Activated naive CD8-positive, alpha-beta T cell treated with anti-CD3 and anti-CD28 coated beads, Interleukin-2, amount 10 ng/mL, durations not matched to agents 7 days and 5 days (primary cell): ENCODE results near the gene CD96. TPM values are rescaled to one million over a fixed set of nuclear protein-coding genes. Genes with fewer than 3 reads are reported as not detected.

ENCODE experiments used
- ATAC-seq: fragments of 150-1000 bp; cut with Tn5 transposase; one replicate; pipeline ENCODE4 v1.10.0; 2021; ENCODE audit warnings: low read depth, moderate library complexity
- POLR2A ChIA-PET: fragments of 350-600 bp; sonication (Branson Sonifier 250); formaldehyde crosslinking; loops from one replicate; lab custom pipeline; 2021; ENCODE audit warnings: antibody characterized with exemption; lab: Charles Lee
- DNase-seq: peaks from one replicate; pipeline ENCODE4 v3.0.0; 2021
- H3K27ac Mint-ChIP-seq: one replicate; pipeline ENCODE4 v1.8.0; 2022; ENCODE audit warnings: mild to moderate bottlenecking, mixed read lengths
- H3K27me3 Mint-ChIP-seq: one replicate; pipeline ENCODE4 v1.8.0; 2022; ENCODE audit warnings: mild to moderate bottlenecking, moderate library complexity, mixed read lengths
- H3K36me3 Mint-ChIP-seq: one replicate; pipeline ENCODE4 v1.8.0; 2021; ENCODE audit warnings: mild to moderate bottlenecking, mixed read lengths
- H3K4me1 Mint-ChIP-seq: one replicate; pipeline ENCODE4 v1.8.0; 2021; ENCODE audit warnings: mixed read lengths
- H3K4me3 Mint-ChIP-seq: one replicate; pipeline ENCODE4 v1.8.0; 2022; ENCODE audit warnings: mild to moderate bottlenecking, moderate library complexity, mixed read lengths
- H3K9me3 Mint-ChIP-seq: one replicate; pipeline ENCODE4 v1.8.0; 2021; ENCODE audit warnings: mixed read lengths
- total RNA-seq, 2 experiments: library from RNA; stranded (reverse); gene quantifications; one replicate each; pipeline ENCODE4 v1.2.3, GENCODE V29; 2021

The CD96 gene
- total RNA-seq, 2 experiments from 2014 or later: 375 to 379 TPM

DNA sequence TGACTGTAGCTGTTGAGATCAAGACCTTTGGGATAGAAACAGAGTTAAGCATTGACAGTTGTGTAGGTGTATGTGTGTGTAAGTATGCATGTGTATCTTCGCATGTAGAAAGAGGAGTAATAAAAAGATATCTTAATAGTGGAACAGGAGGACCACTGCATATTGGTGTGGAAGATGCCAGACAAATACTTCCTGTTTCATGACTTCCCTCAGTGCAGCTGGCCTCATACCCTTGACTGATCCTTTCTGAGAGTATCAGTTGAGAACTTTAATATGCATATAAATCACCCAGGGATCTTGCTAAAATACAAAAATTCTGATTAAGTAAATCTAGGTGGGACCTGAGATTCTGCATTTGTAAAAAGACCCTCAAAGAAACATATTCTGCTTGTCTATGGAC, 61.7 kb downstream of the CD96 start:
- DNase-seq: no peak
- no peak for ATAC-seq
- peaks cover 4% of the 10 kb centered on the region for H3K9me3 Mint-ChIP-seq
- H3K4me1 Mint-ChIP-seq: peaks cover 66% of the 10 kb centered on the region
- POLR2A ChIA-PET: interaction anchor here (0.8 to 1.2 kb wide), 2 partner anchors 13 to 56 kb away, joined by 3 read pairs; no protein-coding TSS in a partner anchor
- H3K36me3 Mint-ChIP-seq: peaks cover 76% of the 10 kb centered on the region
- peak overlapping the region; percentile 59 for H3K4me3 Mint-ChIP-seq
- no peaks in the 10 kb centered on the region for H3K27me3 Mint-ChIP-seq
- peak overlapping the region; percentile 86 for H3K27ac Mint-ChIP-seq

DNA sequence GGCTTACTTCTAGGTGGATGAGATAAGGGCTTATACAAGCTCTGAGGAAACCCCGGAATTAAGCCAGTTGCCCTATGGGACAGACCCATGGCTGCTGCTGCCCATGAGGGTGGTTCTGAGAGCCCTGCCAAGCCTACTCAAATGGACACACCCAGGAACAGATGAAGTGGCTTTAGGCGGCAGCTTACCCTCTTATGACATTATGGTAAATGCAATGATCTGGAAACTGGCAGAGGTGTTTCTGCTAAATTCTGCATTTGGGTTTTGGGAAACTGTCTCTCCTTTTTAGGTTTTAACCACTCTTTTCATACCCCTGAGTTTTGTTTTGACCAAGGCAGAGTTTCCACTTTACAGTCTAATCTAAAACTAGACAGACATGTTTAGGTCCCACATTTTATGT, 62.1 kb downstream of the CD96 start:
- no peak for ATAC-seq
- Mint-ChIP-seq H3K27ac (peak overlapping the region; percentile 86), H3K9me3 (peaks cover 4% of the 10 kb centered on the region), H3K4me3 (peak overlapping the region; percentile 21), H3K36me3 (peaks cover 80% of the 10 kb centered on the region), H3K4me1 (peaks cover 70% of the 10 kb centered on the region), H3K27me3 (no peaks in the 10 kb centered on the region)
- POLR2A ChIA-PET: interaction anchor here (0.5 to 1.2 kb wide), 2 partner anchors 12 to 51 kb away, joined by 3 to 4 read pairs; no protein-coding TSS in a partner anchor
- DNase-seq: no peak

DNA sequence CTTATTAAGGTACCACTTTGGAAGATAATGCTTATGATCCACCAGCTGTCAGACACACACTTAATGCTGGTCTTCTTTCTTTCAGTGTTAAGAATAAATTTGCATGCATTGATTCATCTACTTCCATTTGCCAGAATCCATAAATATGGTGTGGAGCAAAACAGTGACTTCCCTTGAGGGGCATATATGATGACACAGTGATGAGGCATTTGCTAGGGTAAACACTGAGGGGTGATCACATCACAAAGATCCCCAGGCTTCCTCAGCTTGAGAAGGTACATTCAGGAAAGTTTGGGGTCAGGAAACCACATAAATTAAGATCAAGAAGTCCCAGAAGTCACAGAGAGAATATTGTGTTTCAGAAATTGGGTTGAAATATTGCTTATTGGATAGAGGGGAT, 63.0 kb downstream of the CD96 start:
- no peak overlapping the region for H3K4me3 Mint-ChIP-seq

DNA sequence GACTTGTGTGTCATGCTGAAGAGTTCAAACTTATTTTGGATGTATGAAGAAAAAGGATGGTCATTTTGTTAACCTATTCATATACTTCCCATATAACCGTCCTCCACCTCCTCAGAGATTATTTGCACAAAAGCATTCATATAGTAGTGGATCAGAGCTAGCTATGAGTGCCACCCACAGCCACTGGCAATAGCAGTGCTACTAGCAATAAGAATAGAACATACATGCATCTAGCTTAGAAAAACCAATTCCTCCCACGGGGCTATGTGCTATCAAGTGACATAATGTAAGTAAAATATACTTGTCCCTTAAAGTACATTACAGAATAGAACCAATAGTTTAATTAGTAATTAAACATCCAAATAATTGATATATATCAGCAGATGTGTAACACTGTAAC, 63.5 kb downstream of the CD96 start:
- POLR2A ChIA-PET: no interaction called here
- Mint-ChIP-seq H3K9me3 (peaks cover 4% of the 10 kb centered on the region), H3K27me3 (no peaks in the 10 kb centered on the region), H3K36me3 (peaks cover 75% of the 10 kb centered on the region), H3K27ac (peak overlapping the region; percentile 49), H3K4me1 (peaks cover 79% of the 10 kb centered on the region), H3K4me3 (no peak overlapping the region)
- DNase-seq (no peak), ATAC-seq (no peak)

More for the DNA sequence above, 63.0 kb downstream of the CD96 start:
- Mint-ChIP-seq H3K36me3 (peaks cover 77% of the 10 kb centered on the region), H3K9me3 (peaks cover 4% of the 10 kb centered on the region), H3K4me1 (peaks cover 76% of the 10 kb centered on the region), H3K27ac (peak overlapping the region; percentile 49), H3K27me3 (no peaks in the 10 kb centered on the region)
- ATAC-seq: no peak
- no peak for DNase-seq
- POLR2A ChIA-PET: interaction anchor here (0.5 kb wide), 1 partner anchor 52 kb away, joined by 4 read pairs; no protein-coding TSS in a partner anchor

DNA sequence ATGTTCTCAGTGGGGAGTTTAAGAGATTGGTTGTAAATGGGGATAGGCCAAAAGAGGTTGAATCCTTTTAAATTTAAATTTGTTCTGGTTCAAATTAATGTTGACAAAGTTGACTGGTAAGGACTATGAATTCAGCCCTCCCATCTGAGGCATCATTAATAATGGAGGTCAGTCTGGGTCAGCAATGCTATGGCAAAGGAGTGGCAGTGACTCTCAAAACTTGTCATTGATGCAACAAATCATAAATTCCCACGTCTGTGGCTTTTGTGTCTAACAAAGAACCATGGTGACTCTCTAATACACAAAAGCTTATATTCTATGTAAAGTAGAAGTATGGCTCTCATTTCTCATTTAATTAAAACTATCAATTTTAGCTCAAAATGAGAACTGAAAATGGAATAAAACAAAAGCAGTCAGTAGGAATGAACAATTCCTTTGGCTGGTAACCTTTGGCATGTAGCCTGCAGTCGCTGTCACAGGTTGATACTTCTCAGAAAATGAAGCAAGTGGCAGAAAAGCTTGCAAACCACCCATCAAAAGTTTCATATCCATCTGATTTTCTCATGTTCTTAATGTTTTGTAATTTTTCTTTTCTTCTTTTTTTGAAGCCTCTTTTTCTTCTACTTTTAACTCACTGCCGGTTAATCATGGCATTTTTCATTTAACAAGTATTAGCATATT, 65.4 kb downstream of the CD96 start:
- Mint-ChIP-seq H3K4me3 (peak overlapping the region; percentile 45), H3K27ac (peak overlapping the region; percentile 88), H3K27me3 (no peaks in the 10 kb centered on the region), H3K36me3 (peaks cover 81% of the 10 kb centered on the region), H3K9me3 (peaks cover 6% of the 10 kb centered on the region), H3K4me1 (peaks cover 93% of the 10 kb centered on the region)
- DNase-seq: no peak
- POLR2A ChIA-PET: interaction anchor here (0.9 to 2.6 kb wide), 4 partner anchors 9 to 66 kb away, joined by 3 to 9 read pairs (median 3); no protein-coding TSS in a partner anchor
- ATAC-seq: no peak

DNA sequence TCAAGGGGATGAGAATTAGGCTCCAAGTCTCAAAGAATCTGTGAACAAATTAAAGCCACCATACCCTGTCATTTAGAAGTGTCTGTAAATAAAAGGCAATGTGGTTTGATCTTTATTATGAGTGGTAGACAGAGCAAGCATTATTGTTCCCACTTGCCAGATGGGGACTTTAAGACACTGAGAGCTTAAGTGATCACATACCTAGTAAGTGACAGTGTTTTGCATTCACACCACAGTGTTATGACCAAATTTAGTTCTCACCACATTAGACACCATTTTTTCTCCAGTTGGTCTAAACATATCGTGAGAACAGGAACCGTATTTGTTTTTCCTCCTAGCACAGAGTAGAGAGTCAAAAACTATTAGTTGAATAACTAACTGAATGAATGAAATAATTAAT, 66.4 kb downstream of the CD96 start:
- Mint-ChIP-seq H3K4me3 (peak overlapping the region; percentile 45), H3K27ac (peak overlapping the region; percentile 88), H3K9me3 (peaks cover 6% of the 10 kb centered on the region), H3K27me3 (no peaks in the 10 kb centered on the region), H3K36me3 (peaks cover 83% of the 10 kb centered on the region), H3K4me1 (peaks cover 93% of the 10 kb centered on the region)
- POLR2A ChIA-PET: interaction anchor here (0.6 to 2.6 kb wide), 3 partner anchors 8 to 65 kb away, joined by 3 to 9 read pairs (median 5); no protein-coding TSS in a partner anchor
- DNase-seq (no peak), ATAC-seq (peak; percentile 26)

DNA sequence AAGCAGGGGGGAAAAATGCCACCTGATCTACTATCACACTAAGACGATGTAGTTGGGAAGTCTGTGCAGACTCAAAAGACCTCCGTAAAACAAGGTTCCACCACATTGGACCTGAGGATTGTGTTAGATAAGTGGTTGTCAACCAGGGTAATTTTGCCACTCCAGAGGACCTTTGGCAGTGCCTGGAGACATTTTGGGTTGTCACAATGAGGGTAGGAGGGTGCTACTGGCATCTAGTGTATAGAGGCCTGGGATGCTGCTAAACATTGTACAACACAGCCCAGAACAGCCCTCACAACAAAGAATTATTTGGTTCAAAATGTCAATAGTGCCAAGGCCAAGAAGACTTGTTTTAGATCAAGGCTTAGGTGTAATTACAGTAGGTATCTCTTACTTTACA, 67.7 kb downstream of the CD96 start:
- Mint-ChIP-seq H3K4me1 (peaks cover 91% of the 10 kb centered on the region), H3K27ac (peak overlapping the region; percentile 93), H3K36me3 (peaks cover 81% of the 10 kb centered on the region), H3K27me3 (no peaks in the 10 kb centered on the region), H3K4me3 (peak overlapping the region; percentile 69), H3K9me3 (peaks cover 4% of the 10 kb centered on the region)
- ATAC-seq (peak; percentile 18), DNase-seq (no peak)
- POLR2A ChIA-PET: interaction anchor here (0.8 to 1.3 kb wide), 3 partner anchors 16 to 64 kb away, joined by 3 to 7 read pairs (median 3); no protein-coding TSS in a partner anchor

DNA sequence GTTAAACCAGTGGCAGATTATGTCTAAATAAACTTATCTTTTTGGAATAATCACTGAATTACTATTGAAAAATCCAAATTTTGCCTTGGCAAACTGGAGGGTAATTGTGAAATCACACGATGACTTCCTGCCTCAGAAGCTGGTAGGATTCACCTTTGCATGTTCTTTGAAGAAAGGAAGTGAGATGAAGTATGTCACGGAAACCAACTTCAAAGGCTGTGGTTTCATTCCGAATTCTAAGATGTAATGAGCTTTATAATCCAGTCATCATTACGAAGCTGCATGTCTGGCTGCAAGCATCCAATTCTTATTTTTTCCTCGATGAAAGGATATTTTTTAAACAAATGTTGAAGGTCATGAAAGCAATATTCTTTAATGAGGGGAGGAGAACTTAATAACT, 68.2 kb downstream of the CD96 start:
- H3K4me3 Mint-ChIP-seq: peak overlapping the region; percentile 69
- POLR2A ChIA-PET: interaction anchor here (0.8 to 1.8 kb wide), 6 partner anchors 15 to 69 kb away, joined by 3 to 10 read pairs (median 4); partner anchors contain the start of genes CD96 and ZBED2
- H3K27me3 Mint-ChIP-seq: no peaks in the 10 kb centered on the region
- DNase-seq (no peak), ATAC-seq (peak; percentile 71)
- H3K9me3 Mint-ChIP-seq: peaks cover 4% of the 10 kb centered on the region
- H3K36me3 Mint-ChIP-seq: peaks cover 81% of the 10 kb centered on the region
- H3K27ac Mint-ChIP-seq: peak overlapping the region; percentile 93
- peaks cover 91% of the 10 kb centered on the region for H3K4me1 Mint-ChIP-seq

DNA sequence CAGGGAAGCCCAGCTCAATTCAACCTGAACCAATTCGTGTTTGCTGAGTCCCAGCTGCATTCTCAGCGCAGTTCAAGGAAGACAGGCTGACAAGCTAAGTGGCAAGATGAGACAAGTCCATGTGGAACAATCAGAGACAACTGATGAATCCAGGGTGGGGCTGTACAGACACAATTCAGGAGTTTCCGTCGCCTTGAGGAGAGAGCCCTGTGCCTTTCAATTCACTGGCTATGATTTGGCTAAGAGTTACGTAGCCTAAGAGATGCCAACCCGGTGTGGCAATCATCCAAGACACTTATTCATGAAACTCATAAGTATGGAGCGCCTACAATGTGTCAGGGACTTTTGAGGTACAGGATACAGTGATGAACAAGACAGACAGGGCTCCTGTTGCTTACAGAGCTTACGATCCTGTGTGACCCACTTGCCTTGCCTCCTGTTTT, 68.6 kb downstream of the CD96 start:
- Mint-ChIP-seq H3K4me1 (peaks cover 91% of the 10 kb centered on the region), H3K36me3 (peaks cover 79% of the 10 kb centered on the region), H3K27ac (peak overlapping the region; percentile 93), H3K4me3 (peak overlapping the region; percentile 69), H3K9me3 (peaks cover 4% of the 10 kb centered on the region), H3K27me3 (no peaks in the 10 kb centered on the region)
- POLR2A ChIA-PET: interaction anchor here (0.8 to 1.8 kb wide), 6 partner anchors 15 to 69 kb away, joined by 3 to 10 read pairs (median 4); partner anchors contain the start of genes CD96 and ZBED2
- DNase-seq: no peak
- peak; percentile 34 for ATAC-seq

DNA sequence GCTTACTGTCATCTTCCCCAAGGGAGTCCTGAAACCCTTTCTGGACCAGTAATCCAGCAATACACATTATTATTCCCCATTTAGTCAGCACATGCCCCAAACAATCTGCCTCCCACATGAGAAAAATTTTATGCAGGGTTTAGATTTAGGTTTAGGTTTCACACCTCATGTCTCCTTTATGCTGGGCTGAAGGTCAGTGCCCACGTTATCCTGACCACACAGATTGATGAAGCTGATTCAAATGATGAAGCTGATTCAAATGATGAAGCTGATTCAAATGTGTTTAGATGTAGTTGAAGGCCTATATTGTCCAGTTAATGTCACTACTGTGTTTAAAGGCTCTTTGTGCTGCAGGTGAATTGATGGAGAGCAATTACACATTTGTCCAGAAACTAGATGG, 71.3 kb downstream of the CD96 start:
- POLR2A ChIA-PET: no interaction called here
- Mint-ChIP-seq H3K36me3 (peaks cover 76% of the 10 kb centered on the region), H3K4me1 (peaks cover 81% of the 10 kb centered on the region), H3K27ac (peak overlapping the region; percentile 17), H3K4me3 (no peak overlapping the region), H3K27me3 (no peaks in the 10 kb centered on the region), H3K9me3 (peaks cover 2% of the 10 kb centered on the region)
- ATAC-seq (no peak), DNase-seq (no peak)

DNA sequence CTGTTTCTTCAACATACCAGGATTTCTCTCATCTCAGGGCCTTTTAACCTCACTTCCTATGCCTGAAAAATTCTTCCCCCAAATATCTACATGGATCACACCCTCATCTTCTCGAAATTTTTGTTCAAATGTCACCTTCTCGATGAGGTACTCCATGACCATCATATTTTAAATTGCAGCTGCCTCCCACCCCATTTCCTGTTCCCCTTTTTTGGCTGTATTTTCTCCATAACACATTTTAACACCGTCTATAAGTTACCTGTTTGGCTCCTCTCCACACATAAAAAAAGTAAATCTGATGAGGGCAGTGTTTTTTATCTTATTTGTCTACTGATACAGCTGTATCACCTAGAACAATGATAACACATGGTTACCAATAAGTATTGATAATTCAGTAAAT, 73.9 kb downstream of the CD96 start:
- ATAC-seq (peak; percentile 2), DNase-seq (no peak)
- Mint-ChIP-seq H3K27ac (peak overlapping the region; percentile 91), H3K4me1 (peaks cover 61% of the 10 kb centered on the region), H3K27me3 (no peaks in the 10 kb centered on the region), H3K36me3 (peaks cover 82% of the 10 kb centered on the region), H3K4me3 (peak overlapping the region; percentile 39), H3K9me3 (peaks cover 2% of the 10 kb centered on the region)
- POLR2A ChIA-PET: interaction anchor here (0.6 to 2.8 kb wide), 15 partner anchors 8 to 244 kb away, joined by 3 to 49 read pairs (median 6); partner anchors contain the start of genes CD96 and ZBED2

DNA sequence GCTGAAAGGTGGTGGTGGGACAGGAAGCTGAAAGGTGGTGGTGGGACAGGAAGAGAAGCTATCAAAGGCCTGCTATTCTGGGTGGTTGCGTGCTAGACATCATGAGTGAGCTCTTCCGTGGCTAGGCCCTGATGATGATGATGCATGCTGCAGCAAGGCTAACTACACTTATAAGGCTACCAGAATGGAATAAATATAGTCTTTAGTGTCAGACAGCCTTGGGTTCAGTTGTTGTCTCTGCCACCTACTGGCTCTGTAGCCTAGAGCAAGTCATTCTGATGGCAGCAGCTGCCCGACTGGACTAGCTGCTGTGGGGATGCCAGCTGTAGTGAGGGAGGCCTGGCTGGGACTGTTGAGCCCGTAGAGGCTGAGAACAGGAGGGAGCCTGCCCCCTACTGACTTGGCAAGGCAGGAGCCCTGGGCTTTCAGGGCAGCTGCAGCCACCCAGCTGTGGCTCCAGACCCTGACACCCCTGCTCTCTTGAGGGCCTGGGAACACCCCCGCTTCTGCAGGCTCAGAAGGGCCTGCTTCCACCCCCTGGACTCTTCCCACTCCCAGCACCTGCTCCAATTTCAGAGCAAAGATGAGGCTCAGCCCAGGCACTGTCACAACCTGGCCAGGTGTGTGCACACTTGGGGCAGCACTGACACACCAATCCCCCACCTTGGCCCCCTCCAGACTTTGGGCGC, 74.6 kb downstream of the CD96 start:
- peak; percentile 92 for ATAC-seq
- peak overlapping the region; percentile 18 for H3K4me3 Mint-ChIP-seq
- POLR2A ChIA-PET: interaction anchor here (0.6 to 2.8 kb wide), 18 partner anchors 9 to 244 kb away, joined by 3 to 49 read pairs (median 4); partner anchors contain the start of genes CD96 and ZBED2

DNA sequence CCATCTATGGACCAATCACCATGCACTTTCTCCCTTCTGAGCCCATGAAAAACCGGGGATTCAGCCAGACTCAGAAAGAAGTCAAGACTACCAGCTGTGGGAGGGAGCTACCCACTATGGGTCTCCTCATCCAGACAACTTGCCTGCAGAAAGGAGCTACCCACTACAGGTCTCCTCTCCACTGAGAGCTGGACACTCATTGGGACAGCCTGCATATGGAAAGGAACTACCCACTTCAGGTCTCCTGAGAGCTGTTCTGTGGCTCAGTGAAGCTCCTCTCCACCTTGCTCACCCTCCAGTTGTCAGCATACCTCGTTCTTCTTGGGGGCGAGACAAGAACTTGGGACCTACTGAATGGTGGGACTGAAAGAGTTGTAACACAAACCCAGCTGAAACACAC, 75.4 kb downstream of the CD96 start:
- ATAC-seq (no peak), DNase-seq (no peak)
- H3K27ac Mint-ChIP-seq: peak overlapping the region; percentile 91
- POLR2A ChIA-PET: interaction anchor here (1.8 to 2.8 kb wide), 2 partner anchors 50 to 72 kb away, joined by 8 to 49 read pairs; no protein-coding TSS in a partner anchor
- H3K4me3 Mint-ChIP-seq: no peak overlapping the region
- peaks cover 49% of the 10 kb centered on the region for H3K4me1 Mint-ChIP-seq
- H3K36me3 Mint-ChIP-seq: peaks cover 76% of the 10 kb centered on the region
- H3K9me3 Mint-ChIP-seq: no peaks in the 10 kb centered on the region
- H3K27me3 Mint-ChIP-seq: no peaks in the 10 kb centered on the region

More for the DNA sequence above, 74.6 kb downstream of the CD96 start:
- H3K27ac Mint-ChIP-seq: peak overlapping the region; percentile 91
- peak; percentile 67 for DNase-seq
- H3K27me3 Mint-ChIP-seq: no peaks in the 10 kb centered on the region
- H3K4me1 Mint-ChIP-seq: peaks cover 55% of the 10 kb centered on the region
- H3K36me3 Mint-ChIP-seq: peaks cover 80% of the 10 kb centered on the region
- H3K9me3 Mint-ChIP-seq: peaks cover under 1% of the 10 kb centered on the region
